Glutamatergic neuron (in vitro differentiated cells): ENCODE data around the gene SYNGR3. TPM values are rescaled to one million over a fixed set of nuclear protein-coding genes. Genes with fewer than 3 reads are reported as not detected.
"Not testable (repeated sequence)": the region's sequence is repeated elsewhere in the genome, so short reads cannot be mapped to it uniquely, and the experiment has no call there.

Source experiments
- DNase-seq: peaks from one replicate; pipeline ENCODE4 v3.0.0; 2022
- H3K27ac Mint-ChIP-seq: one replicate; pipeline ENCODE4 v1.8.0; 2020; ENCODE audit warnings: mild to moderate bottlenecking, mixed read lengths, inconsistent platforms; ENCODE audit not compliant: unreplicated experiment
- H3K27me3 Mint-ChIP-seq: one replicate; pipeline ENCODE4 v1.8.0; 2020; ENCODE audit warnings: mild to moderate bottlenecking, moderate library complexity, mixed read lengths, inconsistent platforms; ENCODE audit not compliant: unreplicated experiment
- H3K36me3 Mint-ChIP-seq: one replicate; pipeline ENCODE4 v1.8.0; 2020; ENCODE audit warnings: mild to moderate bottlenecking, mixed read lengths, inconsistent platforms; ENCODE audit not compliant: unreplicated experiment
- H3K4me1 Mint-ChIP-seq: one replicate; pipeline ENCODE4 v1.8.0; 2020; ENCODE audit warnings: mild to moderate bottlenecking, low read depth, mixed read lengths, inconsistent platforms; ENCODE audit not compliant: unreplicated experiment
- H3K4me3 Mint-ChIP-seq: one replicate; pipeline ENCODE4 v1.8.0; 2020; ENCODE audit warnings: mild to moderate bottlenecking, mixed read lengths, inconsistent platforms; ENCODE audit not compliant: unreplicated experiment
- H3K9me3 Mint-ChIP-seq: one replicate; pipeline ENCODE4 v1.8.0; 2020; ENCODE audit warnings: mild to moderate bottlenecking, moderate library complexity, mixed read lengths, inconsistent platforms; ENCODE audit not compliant: unreplicated experiment
- CTCF ChIP-seq: fragments of 200-600 bp; sonication (generic); IDR thresholded peaks from one replicate; pipeline ENCODE4 v1.5.0; 2021; ENCODE audit not compliant: partially characterized antibody, unreplicated experiment
- total RNA-seq: library from RNA; stranded (reverse); fragmentation: NEBNext Ultra II Directional; extraction: Animal tissue kit (Norgen Biotek cat#: 25700); gene quantifications from one replicate; pipeline ENCODE4 v1.2.1, GENCODE V29; 2021; ENCODE audit not compliant: unreplicated experiment

The SYNGR3 gene
- total RNA-seq, 1 donor from 2014 or later, result 45.7 TPM

GRCh38 chr16:2031081-2031577, 41.4 kb downstream of the SYNGR3 start:
- H3K4me1 Mint-ChIP-seq, result peaks cover 4% of the 10 kb centered on the region

GRCh38 chr16:2032285-2033056, 42.7 kb downstream of the SYNGR3 start:
- Mint-ChIP-seq H3K9me3 (peaks cover 13% of the 10 kb centered on the region), H3K4me3 (peak overlapping the region; percentile 42), H3K4me1 (peaks cover 2% of the 10 kb centered on the region), H3K27ac (no peak overlapping the region), H3K27me3 (peaks cover 8% of the 10 kb centered on the region), H3K36me3 (no peaks in the 10 kb centered on the region)
- no peak for DNase-seq
- TF ChIP-seq CTCF, result no peak

More at GRCh38 chr16:2031081-2031577, 41.4 kb downstream of the SYNGR3 start:
- DNase-seq, result no peak
- peaks cover 8% of the 10 kb centered on the region for H3K27me3 Mint-ChIP-seq
- H3K36me3 Mint-ChIP-seq, result no peaks in the 10 kb centered on the region
- H3K27ac Mint-ChIP-seq, result no peak overlapping the region
- H3K9me3 Mint-ChIP-seq, result peaks cover 9% of the 10 kb centered on the region
- no peak for TF ChIP-seq CTCF
- H3K4me3 Mint-ChIP-seq, result no peak overlapping the region

- TF ChIP-seq CTCF, result no peak
- no peak overlapping the region for H3K4me3 Mint-ChIP-seq
- peaks cover 5% of the 10 kb centered on the region for H3K27me3 Mint-ChIP-seq
- no peak for DNase-seq
- H3K36me3 Mint-ChIP-seq, result no peaks in the 10 kb centered on the region
- no peak overlapping the region for H3K27ac Mint-ChIP-seq
- H3K4me1 Mint-ChIP-seq, result peaks cover 3% of the 10 kb centered on the region
- peaks cover 13% of the 10 kb centered on the region for H3K9me3 Mint-ChIP-seq
Measured at GRCh38 chr16:2033057-2033908, 43.5 kb downstream of the SYNGR3 start.

- not testable (repeated sequence) for H3K4me1 Mint-ChIP-seq, H3K4me3 Mint-ChIP-seq, H3K27me3 Mint-ChIP-seq, H3K36me3 Mint-ChIP-seq, H3K27ac Mint-ChIP-seq, DNase-seq
- peaks cover 11% of the 10 kb centered on the region for H3K9me3 Mint-ChIP-seq
Measured at GRCh38 chr16:2033909-2034695, 44.3 kb downstream of the SYNGR3 start.
